B cell (primary cell): Measurements from ENCODE around the gene KIF21A. TPM values are rescaled to one million over a fixed set of nuclear protein-coding genes. Genes with fewer than 3 reads are reported as not detected.

Experiments
- ATAC-seq: fragments of 200-7000 bp; cut with Tn5 transposase; one replicate; pipeline ENCODE4 v1.10.0; 2021; ENCODE audit warnings: low read depth, mild to moderate bottlenecking, moderate number of reproducible peaks, moderate library complexity
- CTCF ChIA-PET: fragments of 350-600 bp; sonication (Branson Sonifier 250); formaldehyde crosslinking; loops from one replicate; lab custom pipeline; 2021; ENCODE audit warnings: antibody characterized with exemption, inconsistent platforms; lab: Charles Lee
- POLR2A ChIA-PET: fragments of 350-600 bp; sonication (Branson Sonifier 250); formaldehyde crosslinking; loops from one replicate; lab custom pipeline; 2021; ENCODE audit warnings: antibody characterized with exemption; lab: Charles Lee
- DNase-seq: peaks from one replicate; pipeline ENCODE4 v3.0.0; 2013
- H2AFZ ChIP-seq: 2 replicates; pipeline ENCODE4 v1.6.1; 2012; ENCODE audit warnings: mild to moderate bottlenecking, low read depth, low read length; ENCODE audit not compliant: insufficient read depth, poor library complexity, severe bottlenecking
- H3K27ac ChIP-seq, 2 donors: 1 replicate in 1 of 2; 2 replicates in 1 of 2; pipeline ENCODE4 v1.5.1; 2012 to 2013; ENCODE audit warnings: low read length in 2 of 2, mild to moderate bottlenecking in 2 of 2, moderate library complexity in 1 of 2
- H3K27me3 ChIP-seq, 4 experiments: fragments of 200-600 bp in 1 of 4; sonication (generic) in 1 of 4; replicated peaks in 1 of 4; 1 replicate in 2 of 4; 2 replicates in 2 of 4; pipeline versions ENCODE4 v1.6.1 to v1.7.0; 2013 to 2016; ENCODE audit warnings: low read length in 3 of 4, mild to moderate bottlenecking in 2 of 4, mixed read lengths in 1 of 4, moderate library complexity in 1 of 4; ENCODE audit not compliant: insufficient read depth in 4 of 4, control insufficient read depth in 3 of 4; ENCODE audit errors: control extremely low read depth in 1 of 4
- H3K36me3 ChIP-seq, 2 experiments: replicated peaks in 1 of 2; 1 replicate in 1 of 2; 2 replicates in 1 of 2; pipeline versions ENCODE4 v1.6.1 to v1.7.1; 2013; ENCODE audit warnings: low read length in 1 of 2; ENCODE audit not compliant: insufficient read depth in 2 of 2, control insufficient read depth in 1 of 2; ENCODE audit errors: control extremely low read depth in 1 of 2, extremely low read depth in 1 of 2
- H3K4me1 ChIP-seq, 2 donors: fragments of 200-600 bp in 1 of 2; sonication (generic) in 1 of 2; 1 replicate in 1 of 2; 2 replicates in 1 of 2; pipeline versions ENCODE4 v1.5.1 to v1.6.1; 2013 to 2017; ENCODE audit warnings: low read length in 2 of 2; ENCODE audit not compliant: control insufficient read depth in 2 of 2, insufficient read depth in 2 of 2
- H3K4me2 ChIP-seq: replicated peaks from 2 replicates; pipeline ENCODE3; 2012; ENCODE audit warnings: mild to moderate bottlenecking, low read depth, low read length; ENCODE audit not compliant: poor library complexity, severe bottlenecking
- H3K4me3 ChIP-seq, 5 experiments: fragments of 200-600 bp in 1 of 5; sonication (generic) in 1 of 5; 1 replicate in 3 of 5; 2 replicates in 2 of 5; pipeline versions ENCODE4 v1.5.1 to v1.7.0; 2011 to 2016; ENCODE audit warnings: low read length in 4 of 5, mild to moderate bottlenecking in 4 of 5, low read depth in 2 of 5, control low read depth in 1 of 5, moderate library complexity in 1 of 5; ENCODE audit not compliant: insufficient read depth in 1 of 5; ENCODE audit errors: control extremely low read depth in 1 of 5, extremely low read depth in 1 of 5
- H3K79me2 ChIP-seq: fragments of 200-600 bp; sonication (generic); one replicate; pipeline ENCODE4 v1.6.0; 2016; ENCODE audit warnings: low read length; ENCODE audit not compliant: control insufficient read depth, insufficient read depth
- H3K9ac ChIP-seq: fragments of 200-600 bp; sonication (generic); 2 replicates; pipeline ENCODE4 v1.6.1; 2017; ENCODE audit warnings: mild to moderate bottlenecking, low read length, moderate library complexity
- H3K9me3 ChIP-seq, 3 donors: one replicate each; pipeline versions ENCODE4 v1.6.1 to v1.7.1; 2013; ENCODE audit warnings: low read length in 2 of 3; ENCODE audit not compliant: control insufficient read depth in 2 of 3, insufficient read depth in 1 of 3; ENCODE audit errors: control extremely low read depth in 1 of 3
- H4K20me1 ChIP-seq: 2 replicates; pipeline ENCODE4 v1.6.0; 2012; ENCODE audit warnings: mild to moderate bottlenecking, low read length; ENCODE audit not compliant: insufficient read depth, control insufficient read depth, poor library complexity, severe bottlenecking
- H3K27ac Mint-ChIP-seq: one replicate; pipeline ENCODE4 v1.8.0; 2021; ENCODE audit warnings: mixed read lengths
- H3K27me3 Mint-ChIP-seq: one replicate; pipeline ENCODE4 v1.8.0; 2021; ENCODE audit warnings: mixed read lengths
- H3K4me1 Mint-ChIP-seq: one replicate; pipeline ENCODE4 v1.8.0; 2021; ENCODE audit warnings: mixed read lengths
- H3K4me3 Mint-ChIP-seq: one replicate; pipeline ENCODE4 v1.8.0; 2021; ENCODE audit warnings: mixed read lengths
- H3K9me3 Mint-ChIP-seq: one replicate; pipeline ENCODE4 v1.8.0; 2022; ENCODE audit warnings: mixed read lengths; ENCODE audit not compliant: insufficient read depth
- CTCF ChIP-seq: fragments of 200-600 bp; IDR thresholded peaks from one replicate; pipeline ENCODE4 v1.8.0; 2022; ENCODE audit warnings: antibody characterized with exemption, mild to moderate bottlenecking
- EZH2 ChIP-seq: IDR thresholded peaks from 2 replicates; pipeline ENCODE4 v1.6.1; 2012; ENCODE audit warnings: borderline replicate concordance, low read depth, mild to moderate bottlenecking, moderate library complexity, low read length; ENCODE audit not compliant: insufficient read depth, poor library complexity, severe bottlenecking
- WGBS: methylation state at CpG from one replicate; pipeline ENCODE4 v1.1.5; 2013; ENCODE audit warnings: missing lambda C conversion rate; ENCODE audit not compliant: insufficient coverage; 5-methylcytosine and 5-hydroxymethylcytosine counted together
- intact Hi-C: fragments of 100-400 bp; cut with micrococcal nuclease; formaldehyde crosslinking; loops from one replicate; pipeline ENCODE4 v1.10.0; 2022
- polyA plus RNA-seq: library from polyadenylated mRNA; depleted of rRNA; stranded (reverse); fragments of >200 nt; gene quantifications from 2 replicates; pipeline ENCODE4 v1.2.3, GENCODE V29; 2012
- total RNA-seq, 2 donors: library from RNA; stranded (reverse); fragments of 120-200 nt in 1 of 2; gene quantifications; 1 replicate in 1 of 2; 2 replicates in 1 of 2; pipeline versions ENCODE4 v1.2.3 to v1.2.4, GENCODE V29; 2013 to 2022

KIF21A gene
- total and polyA plus RNA-seq, 2 donors (not counting 1 experiment from before 2014, with no cell fraction given), result 0.33 to 2.2 TPM

DNA sequence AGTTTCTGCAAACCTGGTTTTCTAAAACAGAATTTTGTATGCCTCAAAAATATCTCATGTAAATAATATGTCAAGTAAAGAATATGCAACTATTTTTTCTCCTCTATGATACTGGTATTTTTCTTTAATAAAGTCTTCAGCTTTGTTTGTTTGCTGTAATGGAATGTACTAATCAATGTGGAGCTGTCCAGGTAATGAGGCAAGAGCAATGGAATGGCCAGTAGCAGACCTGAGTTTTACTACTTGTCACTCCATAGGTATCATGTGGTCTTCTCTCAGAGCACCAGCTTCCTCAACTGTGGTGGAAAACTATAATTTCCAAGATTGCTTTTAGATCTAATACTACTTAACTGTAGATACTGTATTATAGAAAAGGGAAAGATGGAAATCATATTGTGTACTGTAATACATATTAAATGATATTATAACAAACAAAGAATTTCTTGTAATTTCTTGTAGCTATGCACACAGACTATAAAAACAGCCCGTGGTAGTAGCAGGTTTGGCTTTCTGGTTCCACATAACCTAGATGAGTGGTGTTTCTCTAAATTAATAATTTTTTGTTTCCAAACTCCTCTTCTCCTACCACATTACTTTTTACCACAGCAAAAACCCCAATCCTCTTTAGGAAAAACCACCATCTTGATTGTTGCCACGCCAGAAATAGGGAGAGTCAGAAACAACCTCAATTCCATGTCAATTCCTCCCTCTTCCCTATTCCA lies 70.6 kb downstream of the KIF21A start:
- H3K4me3 ChIP-seq, result no peak overlapping the region
- H3K27ac Mint-ChIP-seq, result no peak overlapping the region
- no peaks in the 10 kb centered on the region for H3K27me3 Mint-ChIP-seq
- H3K4me3 Mint-ChIP-seq, result no peak overlapping the region
- ChIA-PET CTCF (no interaction called here), POLR2A (no interaction called here)
- H3K9me3 ChIP-seq, result no peaks in the 10 kb centered on the region
- intact Hi-C loops, result loop anchor here (2.0 kb wide), 1 partner anchor 14 kb away; no protein-coding TSS in a partner anchor
- no peaks in the 10 kb centered on the region for H3K36me3 ChIP-seq
- no peaks in the 10 kb centered on the region for H3K4me1 ChIP-seq
- H2AFZ ChIP-seq, result no peak overlapping the region
- no peaks in the 10 kb centered on the region for H4K20me1 ChIP-seq
- no peaks in the 10 kb centered on the region for H3K79me2 ChIP-seq
- no peaks in the 10 kb centered on the region for H3K27me3 ChIP-seq
- no peak overlapping the region for H3K9ac ChIP-seq
- WGBS, result 85% methylated on average over 1 of the region's 2 CpGs
- no peak for TF ChIP-seq EZH2
- H3K27ac ChIP-seq, result no peak overlapping the region
- ATAC-seq, result no peak
- no peak for DNase-seq
- no peak overlapping the region for H3K4me2 ChIP-seq
- no peaks in the 10 kb centered on the region for H3K9me3 Mint-ChIP-seq
- H3K4me1 Mint-ChIP-seq, result peaks cover 5% of the 10 kb centered on the region

DNA sequence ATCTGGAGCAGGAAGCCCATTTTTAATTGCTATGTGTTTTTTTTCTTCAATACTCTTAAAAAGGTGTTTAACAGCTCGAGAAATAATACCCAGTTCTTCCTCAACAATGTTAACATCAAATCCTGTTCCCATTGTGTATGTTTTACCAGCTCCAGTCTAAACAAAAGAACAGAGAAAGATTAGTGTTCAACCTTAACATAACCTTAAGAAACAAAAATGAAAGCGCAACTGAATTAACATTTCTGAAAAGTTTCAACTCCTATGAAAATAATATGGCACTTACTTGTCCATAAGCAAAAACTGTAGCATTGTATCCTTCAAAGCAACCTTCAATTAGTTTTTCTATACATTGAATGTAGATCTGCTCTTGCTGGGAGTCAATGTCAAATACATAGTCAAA lies 73.2 kb downstream of the KIF21A start:
- Histone ChIP-seq H3K4me1 (no peaks in the 10 kb centered on the region), H3K27ac (no peak overlapping the region), H3K36me3 (no peaks in the 10 kb centered on the region), H3K4me3 (no peak overlapping the region), H3K79me2 (no peaks in the 10 kb centered on the region), H3K4me2 (no peak overlapping the region), H4K20me1 (no peaks in the 10 kb centered on the region), H3K9me3 (no peaks in the 10 kb centered on the region), H3K27me3 (no peaks in the 10 kb centered on the region), H3K9ac (no peak overlapping the region), H2AFZ (no peak overlapping the region)
- Mint-ChIP-seq H3K27ac (no peak overlapping the region), H3K9me3 (no peaks in the 10 kb centered on the region), H3K27me3 (no peaks in the 10 kb centered on the region), H3K4me3 (no peak overlapping the region), H3K4me1 (peaks cover 5% of the 10 kb centered on the region)
- TF ChIP-seq CTCF (no peak), EZH2 (no peak)
- WGBS, result no CpG with 5 or more reads among the region's 2 CpGs
- intact Hi-C loops, result no loop called here
- ChIA-PET CTCF (no interaction called here), POLR2A (no interaction called here)
- no peak for DNase-seq
- no peak for ATAC-seq
